Mucosa of gallbladder (tissue), 1 donor: ENCODE results near the gene TNFAIP3. TPM values are rescaled to one million over a fixed set of nuclear protein-coding genes. Genes with fewer than 3 reads are reported as not detected.
A peak's percentile ranks its signal among the peaks of the same experiment; 100 is the strongest.
"Not testable (repeated sequence)": the region's sequence is repeated elsewhere in the genome, so short reads cannot be mapped to it uniquely, and the experiment has no call there.

ENCODE experiments used
- DNase-seq: peaks from one replicate; pipeline ENCODE4 v3.0.0-alpha.2; 2020; ENCODE audit warnings: low spot score
- total RNA-seq: library from RNA; stranded (reverse); gene quantifications from one replicate; pipeline ENCODE4 v1.2.1, GENCODE V29; 2021
- donor health status: DM: no; HTN: no; CAD: no.

The TNFAIP3 gene
- total RNA-seq, 1 donor from 2014 or later = 33.8 TPM

GRCh38 chr6:137844773-137845172 is 22.3 kb upstream of the TNFAIP3 start:
- DNase-seq = not testable (repeated sequence)

- DNase-seq = no peak
These were observed 21.6 kb upstream of the TNFAIP3 start for GRCh38 chr6:137845460-137845859.

- DNase-seq = no peak
These were observed 20.8 kb upstream of the TNFAIP3 start for GRCh38 chr6:137846274-137846673.

- DNase-seq = peak; percentile 47
These were observed 20.2 kb upstream of the TNFAIP3 start for GRCh38 chr6:137846772-137847313.

GRCh38 chr6:137847748-137848147 is 19.3 kb upstream of the TNFAIP3 start:
- no peak for DNase-seq

- DNase-seq = no peak
These were observed 18.4 kb upstream of the TNFAIP3 start for GRCh38 chr6:137848672-137849071.

- DNase-seq = no peak
These were observed 17.7 kb upstream of the TNFAIP3 start for GRCh38 chr6:137849181-137849980.

- no peak for DNase-seq
These were observed 16.9 kb upstream of the TNFAIP3 start for GRCh38 chr6:137849981-137850714.

GRCh38 chr6:137850816-137851602 is 16.1 kb upstream of the TNFAIP3 start:
- no peak for DNase-seq

GRCh38 chr6:137851669-137852068 is 15.4 kb upstream of the TNFAIP3 start:
- no peak for DNase-seq

GRCh38 chr6:137852346-137852745 is 14.7 kb upstream of the TNFAIP3 start:
- DNase-seq = no peak

GRCh38 chr6:137852811-137853210 is 14.2 kb upstream of the TNFAIP3 start:
- no peak for DNase-seq

- no peak for DNase-seq
These were observed 13.4 kb upstream of the TNFAIP3 start for GRCh38 chr6:137853569-137854213.

GRCh38 chr6:137856138-137856898 is 10.7 kb upstream of the TNFAIP3 start:
- DNase-seq = no peak

GRCh38 chr6:137859025-137859424 is 8.0 kb upstream of the TNFAIP3 start:
- no peak for DNase-seq

GRCh38 chr6:137860394-137861005 is 6.6 kb upstream of the TNFAIP3 start:
- no peak for DNase-seq

- no peak for DNase-seq
These were observed 5.3 kb upstream of the TNFAIP3 start for GRCh38 chr6:137861550-137862337.

- DNase-seq = no peak
These were observed 4.5 kb upstream of the TNFAIP3 start for GRCh38 chr6:137862419-137863090.
